AG04449 (cell line): ENCODE results near the gene SMAD5.

Source experiments
- CTCF ChIA-PET: fragments of 350-600 bp; formaldehyde crosslinking; extraction: SDS; loops from one replicate; lab custom pipeline; 2021; ENCODE audit warnings: antibody characterized with exemption; lab: Yijun Ruan, JAX
- POLR2A ChIA-PET: fragments of 400-600, 350-600 bp; formaldehyde crosslinking; extraction: SDS; loops from one replicate; lab custom pipeline; 2020; ENCODE audit warnings: antibody characterized with exemption, inconsistent platforms; lab: Yijun Ruan, JAX
- DNase-seq: peaks from one replicate; pipeline ENCODE4 v3.0.0-alpha.2; 2010; ENCODE audit warnings: low read depth, low spot score
- H3K4me3 ChIP-seq: 2 replicates; pipeline ENCODE4 v1.5.1; 2011; ENCODE audit warnings: low read depth, mild to moderate bottlenecking, control low read depth, low read length
- TF ChIP-seq, protein P1 (sequence below): IDR thresholded peaks from one replicate; pipeline ENCODE4 v1.5.1; 2011; ENCODE audit warnings: mild to moderate bottlenecking, moderate library complexity, low read length, control low read depth, inconsistent platforms; ENCODE audit not compliant: insufficient read depth; ENCODE audit errors: missing control alignments

The SMAD5 gene

GRCh38 chr5:136211282-136212040 is 78.8 kb downstream of the SMAD5 start:
- CTCF ChIA-PET: interaction anchor here (0.8 to 6.5 kb wide), 35 partner anchors 11 to 650 kb away, joined by 3 to 90 read pairs (median 4); no protein-coding TSS in a partner anchor

DNA sequence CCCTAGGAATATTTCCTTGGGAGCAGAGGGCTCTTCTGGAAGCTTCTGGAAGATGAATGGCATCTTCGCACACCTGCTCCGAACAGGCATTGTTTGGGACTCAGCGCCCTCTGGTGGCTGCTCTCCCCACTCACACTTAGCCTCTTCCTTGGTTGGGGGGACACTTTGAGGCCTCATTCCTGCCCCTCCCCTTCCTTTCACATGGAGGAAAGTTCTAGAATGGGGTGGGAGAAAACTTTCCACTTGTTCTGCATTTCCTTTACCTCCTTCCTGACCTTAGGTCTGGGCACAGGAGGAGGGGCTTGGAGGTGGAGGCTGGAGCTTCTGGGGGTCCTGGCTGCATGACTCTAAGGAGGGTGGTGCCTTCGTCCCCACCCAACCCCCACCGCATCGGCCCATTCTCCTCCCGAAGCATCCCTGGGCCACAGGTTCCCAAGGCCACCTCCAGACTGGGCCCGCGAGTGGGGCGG is 79.6 kb downstream of the SMAD5 start:
- CTCF ChIA-PET: interaction anchor here (0.8 to 6.5 kb wide), 37 partner anchors 10 to 651 kb away, joined by 3 to 90 read pairs (median 4); no protein-coding TSS in a partner anchor
- no peak for DNase-seq
- POLR2A ChIA-PET: no interaction called here
- TF ChIP-seq, protein P1, sequence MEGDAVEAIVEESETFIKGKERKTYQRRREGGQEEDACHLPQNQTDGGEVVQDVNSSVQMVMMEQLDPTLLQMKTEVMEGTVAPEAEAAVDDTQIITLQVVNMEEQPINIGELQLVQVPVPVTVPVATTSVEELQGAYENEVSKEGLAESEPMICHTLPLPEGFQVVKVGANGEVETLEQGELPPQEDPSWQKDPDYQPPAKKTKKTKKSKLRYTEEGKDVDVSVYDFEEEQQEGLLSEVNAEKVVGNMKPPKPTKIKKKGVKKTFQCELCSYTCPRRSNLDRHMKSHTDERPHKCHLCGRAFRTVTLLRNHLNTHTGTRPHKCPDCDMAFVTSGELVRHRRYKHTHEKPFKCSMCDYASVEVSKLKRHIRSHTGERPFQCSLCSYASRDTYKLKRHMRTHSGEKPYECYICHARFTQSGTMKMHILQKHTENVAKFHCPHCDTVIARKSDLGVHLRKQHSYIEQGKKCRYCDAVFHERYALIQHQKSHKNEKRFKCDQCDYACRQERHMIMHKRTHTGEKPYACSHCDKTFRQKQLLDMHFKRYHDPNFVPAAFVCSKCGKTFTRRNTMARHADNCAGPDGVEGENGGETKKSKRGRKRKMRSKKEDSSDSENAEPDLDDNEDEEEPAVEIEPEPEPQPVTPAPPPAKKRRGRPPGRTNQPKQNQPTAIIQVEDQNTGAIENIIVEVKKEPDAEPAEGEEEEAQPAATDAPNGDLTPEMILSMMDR: peak; percentile 89
- no peak overlapping the region for H3K4me3 ChIP-seq

More at GRCh38 chr5:136211282-136212040, 78.8 kb downstream of the SMAD5 start:
- POLR2A ChIA-PET: no interaction called here
- TF ChIP-seq, protein P1: no peak
- H3K4me3 ChIP-seq: no peak overlapping the region
- no peak for DNase-seq

- no peak for DNase-seq
These were observed 81.4 kb downstream of the SMAD5 start for GRCh38 chr5:136213919-136214493.

DNA sequence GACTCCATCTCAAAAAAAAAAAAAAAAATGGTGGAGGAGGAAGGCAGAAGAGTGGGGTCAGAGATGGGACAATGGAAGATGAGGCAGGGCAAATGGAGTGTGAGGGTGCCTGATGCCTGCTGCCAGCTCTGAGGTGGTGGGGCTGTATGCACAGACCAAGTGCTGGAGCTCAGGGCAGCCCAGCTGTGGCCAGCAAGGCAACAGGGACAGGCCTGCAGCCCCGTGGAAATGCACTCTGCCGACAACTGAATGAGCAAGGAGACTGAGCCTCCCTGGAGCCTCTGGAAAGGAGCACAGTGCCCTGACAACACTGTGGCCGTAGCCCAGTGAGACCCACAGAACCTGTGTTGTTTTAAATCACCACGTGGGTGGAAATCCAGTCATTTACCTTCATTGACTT is 83.2 kb downstream of the SMAD5 start:
- no peak overlapping the region for H3K4me3 ChIP-seq
- ChIA-PET CTCF (no interaction called here), POLR2A (no interaction called here)
- TF ChIP-seq, protein P1: no peak
- no peak for DNase-seq

More at GRCh38 chr5:136213919-136214493, 81.4 kb downstream of the SMAD5 start:
- TF ChIP-seq, protein P1: no peak
- ChIA-PET POLR2A (no interaction called here), CTCF (interaction anchor here (0.9 to 6.5 kb wide), 8 partner anchors 10 to 331 kb away, joined by 3 to 90 read pairs (median 15); no protein-coding TSS in a partner anchor)
- H3K4me3 ChIP-seq: peak overlapping the region; percentile 6; the same call in 1 of the 2 replicates

GRCh38 chr5:136216230-136216629 is 83.6 kb downstream of the SMAD5 start:
- ChIA-PET POLR2A (no interaction called here), CTCF (interaction anchor here (1.5 kb wide), 1 partner anchor 10 kb away, joined by 3 read pairs; no protein-coding TSS in a partner anchor)
- DNase-seq: no peak

More at GRCh38 chr5:136216230-136216629, 83.6 kb downstream of the SMAD5 start:
- H3K4me3 ChIP-seq: no peak overlapping the region
- TF ChIP-seq, protein P1: no peak
